MV-4-11 (cell line): ENCODE data around the gene LRRC47.

Source experiments
- DNase-seq: peaks from one replicate; lab custom pipeline; 2025; lab: John Stamatoyannopoulos, UW

LRRC47 gene

DNA sequence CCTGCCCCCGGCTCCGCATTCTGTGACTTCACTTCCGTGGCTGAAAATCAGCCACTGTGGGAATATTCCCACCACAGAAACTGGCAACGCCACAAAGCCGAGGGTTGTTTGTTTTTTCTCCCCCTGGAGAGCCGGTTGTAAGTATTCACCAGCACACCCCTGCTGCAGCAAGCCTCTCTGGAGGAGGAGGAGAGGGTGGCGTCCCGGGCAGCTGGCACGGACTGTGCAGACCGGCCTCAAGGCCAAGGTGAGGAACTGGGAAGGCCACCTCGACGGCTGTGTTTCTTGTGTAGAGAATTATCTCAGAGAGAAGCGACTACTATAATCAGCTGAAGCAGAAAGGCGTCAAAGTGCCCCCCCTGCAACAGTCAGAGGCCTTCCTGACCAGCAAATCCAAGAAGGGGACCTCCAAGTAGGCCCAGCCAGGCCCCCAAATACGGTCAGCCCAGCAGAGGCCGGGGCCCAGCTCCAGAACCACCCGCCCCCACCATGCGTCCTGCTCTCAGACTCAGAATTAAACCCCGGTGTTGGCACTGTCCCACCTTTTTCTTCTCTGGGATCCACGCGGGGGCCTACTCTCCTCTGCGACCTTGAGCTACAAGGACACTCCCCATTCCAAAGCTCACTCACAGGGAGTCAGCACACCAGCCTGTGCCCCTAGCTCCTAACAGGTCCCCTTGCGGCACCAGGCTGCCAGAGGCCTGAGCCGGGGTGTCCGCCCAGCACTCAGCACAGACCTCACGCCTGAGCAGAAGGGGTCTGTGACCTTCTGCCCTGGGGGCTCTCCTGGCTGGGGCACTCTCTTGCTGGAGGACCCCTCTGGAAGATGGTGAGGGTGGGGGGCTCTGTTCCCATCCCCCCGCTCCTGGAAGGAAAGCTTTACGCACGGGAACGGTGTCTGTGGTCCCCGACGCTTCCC is 24.9 kb downstream of the LRRC47 start:
- no peak for DNase-seq

DNA sequence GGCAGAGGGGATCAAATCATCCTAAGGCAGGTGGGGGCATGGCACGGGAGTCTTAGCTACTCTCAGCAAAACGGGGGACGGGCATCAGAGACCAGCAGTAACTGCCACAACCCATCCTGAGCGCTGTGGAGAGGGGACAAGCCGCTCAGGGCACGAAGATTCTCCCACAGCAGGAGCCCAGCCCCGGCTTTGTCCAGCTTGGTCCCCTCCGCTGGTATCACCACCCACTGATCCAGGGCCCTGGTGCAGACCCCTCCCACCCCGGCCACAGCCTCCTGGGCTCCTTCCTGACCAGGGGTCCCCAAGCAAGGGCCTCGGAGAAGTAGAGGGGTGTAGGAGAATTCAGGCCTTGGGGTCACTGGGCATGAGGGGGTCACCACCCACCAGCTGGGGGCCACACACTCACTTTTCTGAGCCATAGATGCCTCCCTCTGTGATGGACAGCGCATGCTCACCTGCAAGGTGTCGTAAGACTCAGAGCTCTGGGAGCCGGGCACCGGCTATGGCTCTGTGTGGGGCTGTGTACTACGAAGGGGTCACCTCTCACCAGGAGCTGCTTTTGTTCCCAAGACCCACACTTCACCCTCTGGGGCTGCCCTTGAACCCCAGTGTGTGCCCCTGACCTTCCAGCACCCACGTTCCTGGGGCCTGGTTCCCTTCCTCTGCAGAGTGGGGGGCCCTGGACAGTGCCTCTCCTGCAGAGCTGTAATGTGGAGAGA is 26.1 kb downstream of the LRRC47 start:
- no peak for DNase-seq

DNA sequence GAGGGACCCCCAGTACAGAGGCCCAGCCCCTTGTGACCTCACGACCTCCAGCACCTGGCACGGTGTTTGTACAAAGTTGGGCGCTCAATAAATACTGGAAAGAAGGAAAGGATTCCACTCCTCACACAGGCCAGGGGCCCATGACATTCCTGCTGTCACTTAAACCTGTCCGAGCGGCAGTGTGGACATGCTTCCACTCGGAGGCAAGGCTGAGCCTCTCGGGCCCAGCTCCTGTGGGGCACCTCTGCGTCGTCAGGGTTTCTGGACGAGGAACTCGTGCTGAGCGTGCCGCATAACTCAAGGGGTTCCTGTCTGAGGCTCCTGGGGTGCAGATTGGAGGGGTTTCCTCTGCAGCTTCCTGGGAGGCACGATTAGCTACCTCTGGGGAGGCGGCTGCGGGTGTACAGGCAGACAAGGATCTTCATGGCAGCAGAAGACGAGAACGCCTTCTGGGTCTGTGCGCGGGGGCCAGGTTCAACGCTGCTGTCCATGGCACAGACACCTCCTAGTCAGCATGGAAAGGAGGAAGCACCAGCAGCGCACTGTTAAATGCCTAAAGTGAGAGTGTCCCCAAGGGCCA is 27.4 kb downstream of the LRRC47 start:
- DNase-seq = no peak

DNA sequence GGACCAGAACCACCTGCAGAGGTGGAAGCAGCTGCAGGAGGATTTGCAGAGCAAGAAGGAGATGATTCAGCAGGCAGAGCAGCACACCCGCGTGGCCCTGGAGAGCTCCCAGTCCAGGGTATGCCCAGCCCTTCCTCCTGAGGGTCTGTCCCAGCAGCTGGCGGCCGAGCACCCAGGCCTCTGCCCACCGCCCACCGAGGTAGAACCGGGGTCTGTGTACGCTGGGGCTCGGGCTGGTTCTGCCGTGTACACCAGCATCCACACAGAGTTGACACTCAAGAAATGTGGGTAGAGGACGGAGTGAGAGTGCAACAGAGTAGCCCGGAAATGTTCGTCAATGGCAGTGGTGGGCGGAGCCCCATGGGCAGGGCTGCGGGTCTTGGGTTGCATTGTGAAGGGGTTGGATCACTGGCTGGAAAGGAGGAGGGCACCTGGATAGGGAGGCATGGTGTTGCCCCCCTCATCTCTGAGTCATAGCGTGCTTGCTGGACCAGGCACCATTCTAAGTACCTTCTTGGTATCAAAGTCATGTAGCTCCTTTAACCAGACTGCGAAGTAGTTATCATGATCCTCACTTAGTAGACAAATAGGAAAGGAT is 28.9 kb downstream of the LRRC47 start:
- no peak for DNase-seq

DNA sequence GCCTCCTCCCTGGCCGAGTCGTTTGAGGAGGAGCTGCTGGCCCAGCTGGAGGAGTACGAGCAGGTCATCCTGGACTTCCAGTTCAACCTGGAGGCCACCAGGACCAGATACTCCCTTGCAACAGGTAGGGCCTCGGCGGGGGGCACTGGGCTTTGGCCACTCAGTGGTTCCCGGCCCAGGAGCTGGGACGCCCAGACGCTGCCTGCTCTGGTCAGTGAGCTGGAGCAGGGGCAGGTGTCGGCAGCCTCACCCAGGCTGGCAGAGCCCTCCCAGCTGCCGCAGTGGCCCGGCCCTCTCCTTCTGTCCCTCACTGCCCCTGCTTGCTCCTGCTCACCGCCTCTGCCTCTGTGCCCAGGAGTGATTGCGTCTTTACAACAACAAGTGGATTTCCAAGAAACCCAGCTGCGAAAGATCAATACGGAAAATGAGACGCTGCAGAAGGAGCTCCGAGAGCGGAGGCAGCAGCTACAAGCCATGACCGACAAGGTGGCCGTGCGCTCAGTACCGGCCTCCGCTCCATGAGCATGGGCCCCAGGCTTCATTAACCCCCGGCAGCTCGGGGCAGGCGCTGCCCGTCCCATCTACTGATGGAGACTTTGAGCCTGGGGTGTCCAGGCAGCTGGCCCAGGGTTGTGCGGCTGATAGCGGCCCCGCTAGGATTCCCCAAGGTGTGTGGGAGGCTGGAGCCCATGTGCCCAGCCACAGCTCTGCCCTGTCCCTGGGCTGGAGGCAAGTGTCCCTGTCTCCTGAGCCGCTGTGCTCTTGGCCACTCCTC is 32.8 kb downstream of the LRRC47 start:
- DNase-seq = no peak

DNA sequence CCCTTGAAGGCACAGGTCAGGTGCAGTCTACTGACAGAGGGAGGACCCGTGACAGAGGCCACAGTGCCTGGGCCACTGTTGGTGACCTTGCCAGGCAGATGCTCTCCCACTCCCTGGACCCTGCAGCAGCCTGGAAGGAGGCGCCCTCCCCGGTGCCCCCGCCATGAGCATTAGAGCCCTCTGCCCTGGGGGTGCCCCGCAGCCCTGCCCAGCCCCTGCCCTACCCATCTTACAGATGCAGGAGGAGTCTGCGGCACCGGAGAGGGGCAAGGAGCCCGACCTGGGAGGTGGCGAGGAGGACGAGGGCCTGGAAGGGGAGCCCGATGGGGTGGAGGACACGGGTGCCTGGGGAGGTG is 33.4 kb downstream of the LRRC47 start:
- DNase-seq = no peak

DNA sequence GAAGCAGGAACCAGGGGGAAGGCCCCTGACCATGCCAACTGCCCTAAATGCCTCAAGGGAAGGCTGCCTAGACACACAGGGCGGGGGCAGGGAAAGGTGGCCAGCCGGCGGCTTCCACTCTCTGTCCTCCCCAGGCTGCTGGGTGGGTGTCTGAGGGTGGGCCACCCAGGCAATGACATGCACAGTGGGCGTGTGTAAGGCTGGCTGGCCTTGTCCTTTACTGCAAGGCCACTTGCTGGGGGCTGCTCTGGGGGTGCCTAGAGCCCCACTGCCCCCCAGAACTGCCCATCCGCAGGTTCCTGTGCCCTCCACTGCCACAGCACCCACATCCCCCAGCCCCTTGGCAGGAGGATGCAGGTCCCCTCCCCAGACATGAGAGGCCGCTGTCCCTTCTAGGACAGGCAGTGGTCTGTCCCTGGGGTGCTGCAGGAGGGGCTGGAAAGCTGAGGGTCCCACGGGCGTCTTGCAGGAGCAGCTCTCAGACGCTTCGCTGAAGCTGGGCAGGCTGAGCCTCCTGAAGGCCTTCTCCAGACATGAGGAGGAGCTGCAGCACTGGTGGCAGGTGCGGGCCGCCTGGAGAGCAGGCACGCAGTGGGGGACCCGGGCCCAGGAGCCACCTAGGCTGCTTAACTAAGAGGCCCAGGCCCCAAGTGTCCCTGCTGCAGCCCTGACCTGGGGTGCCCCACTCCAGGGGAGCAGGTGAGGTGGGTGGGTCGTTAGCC is 34.0 kb downstream of the LRRC47 start:
- DNase-seq = no peak

DNA sequence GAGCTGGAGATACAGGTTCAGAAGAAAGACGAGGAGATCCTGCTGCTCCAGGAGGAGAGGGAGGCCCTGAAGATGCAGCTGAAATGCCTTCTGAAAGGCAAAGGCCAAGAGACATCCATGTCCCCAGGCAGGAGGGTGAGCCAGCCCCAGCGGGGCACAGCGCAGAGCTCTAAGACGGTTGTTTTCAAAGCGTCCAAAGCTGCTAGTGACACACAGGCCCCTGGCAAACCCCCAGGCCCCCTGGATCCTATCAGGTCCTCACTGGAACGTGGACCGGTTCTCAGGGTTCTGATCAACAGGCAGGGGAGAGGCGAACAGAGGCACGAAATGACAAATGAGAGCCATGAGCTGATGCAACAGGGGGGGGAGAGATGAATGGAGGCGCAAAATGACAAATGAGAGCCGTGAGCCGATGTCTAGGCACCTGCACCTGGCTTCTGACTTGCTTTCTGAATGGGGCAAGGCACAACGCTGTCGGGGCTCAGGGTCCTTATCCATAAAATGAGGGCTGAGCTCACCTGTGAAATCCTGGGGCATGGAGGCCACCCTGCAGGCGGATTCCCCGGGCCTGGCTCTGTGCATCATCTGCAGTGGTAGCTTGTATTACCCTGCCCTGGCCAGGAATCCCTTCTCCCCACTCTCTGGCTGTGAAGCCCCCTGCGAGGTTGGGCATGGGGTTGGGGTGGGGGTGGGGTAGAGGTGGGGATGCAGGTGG is 34.8 kb downstream of the LRRC47 start:
- no peak for DNase-seq

DNA sequence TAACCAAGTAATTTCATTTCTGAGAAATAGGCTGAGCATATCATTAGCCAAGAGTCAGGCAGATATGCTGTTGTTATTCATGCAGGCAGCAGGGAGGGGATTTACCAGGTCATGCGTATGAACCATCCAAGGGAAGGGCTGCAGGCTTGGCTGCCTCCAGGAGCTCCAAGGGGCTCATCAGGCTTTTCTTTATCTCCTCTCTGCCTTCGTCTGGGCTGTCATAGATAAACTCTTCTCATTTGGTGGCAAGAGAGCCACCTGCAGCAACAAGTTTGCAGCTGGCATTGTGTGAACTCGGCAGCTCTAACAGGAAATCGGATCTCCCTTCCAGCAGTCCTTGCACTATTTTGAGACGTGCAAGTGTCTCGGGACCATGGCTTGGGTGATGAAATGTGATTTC is 36.5 kb downstream of the LRRC47 start:
- no peak for DNase-seq

DNA sequence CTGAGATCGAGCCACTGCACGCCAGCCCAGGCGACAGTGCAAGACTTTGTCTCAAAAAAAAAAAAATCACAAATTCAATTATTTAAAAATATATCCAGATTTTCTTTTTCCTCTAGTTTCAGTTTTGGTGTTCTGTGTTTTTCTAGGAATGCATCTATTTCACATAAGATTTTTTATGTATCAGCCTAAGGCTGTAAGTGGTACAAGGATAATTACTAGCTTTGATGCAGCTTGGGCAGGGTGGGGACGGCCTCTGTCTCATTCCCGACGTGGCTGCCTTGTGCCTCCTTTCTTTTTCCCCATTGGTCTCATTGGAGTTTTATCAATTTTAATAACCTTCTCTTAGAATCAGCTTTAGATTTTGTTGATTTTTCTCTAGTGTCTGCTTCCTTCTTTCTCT is 37.1 kb downstream of the LRRC47 start:
- no peak for DNase-seq

DNA sequence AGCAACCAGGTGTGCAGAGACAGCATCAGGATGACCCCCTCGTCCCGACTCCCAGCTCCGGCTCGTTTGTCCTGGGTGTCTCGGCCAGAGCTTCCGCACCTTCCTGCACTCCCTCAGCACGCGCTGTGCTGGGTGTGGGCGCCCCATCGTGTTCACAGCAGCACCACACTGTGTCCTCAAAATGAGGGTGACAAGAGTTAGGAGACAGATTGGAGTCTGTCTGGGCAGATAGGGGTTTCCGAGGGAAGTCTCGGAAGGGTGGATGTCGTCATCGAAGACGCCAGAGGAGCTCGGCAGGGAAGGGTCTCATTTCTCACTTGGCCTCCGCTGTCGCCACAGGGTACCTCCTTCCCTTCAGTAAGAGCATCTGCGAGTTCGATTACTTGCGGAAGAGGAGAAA is 39.9 kb downstream of the LRRC47 start:
- no peak for DNase-seq

DNA sequence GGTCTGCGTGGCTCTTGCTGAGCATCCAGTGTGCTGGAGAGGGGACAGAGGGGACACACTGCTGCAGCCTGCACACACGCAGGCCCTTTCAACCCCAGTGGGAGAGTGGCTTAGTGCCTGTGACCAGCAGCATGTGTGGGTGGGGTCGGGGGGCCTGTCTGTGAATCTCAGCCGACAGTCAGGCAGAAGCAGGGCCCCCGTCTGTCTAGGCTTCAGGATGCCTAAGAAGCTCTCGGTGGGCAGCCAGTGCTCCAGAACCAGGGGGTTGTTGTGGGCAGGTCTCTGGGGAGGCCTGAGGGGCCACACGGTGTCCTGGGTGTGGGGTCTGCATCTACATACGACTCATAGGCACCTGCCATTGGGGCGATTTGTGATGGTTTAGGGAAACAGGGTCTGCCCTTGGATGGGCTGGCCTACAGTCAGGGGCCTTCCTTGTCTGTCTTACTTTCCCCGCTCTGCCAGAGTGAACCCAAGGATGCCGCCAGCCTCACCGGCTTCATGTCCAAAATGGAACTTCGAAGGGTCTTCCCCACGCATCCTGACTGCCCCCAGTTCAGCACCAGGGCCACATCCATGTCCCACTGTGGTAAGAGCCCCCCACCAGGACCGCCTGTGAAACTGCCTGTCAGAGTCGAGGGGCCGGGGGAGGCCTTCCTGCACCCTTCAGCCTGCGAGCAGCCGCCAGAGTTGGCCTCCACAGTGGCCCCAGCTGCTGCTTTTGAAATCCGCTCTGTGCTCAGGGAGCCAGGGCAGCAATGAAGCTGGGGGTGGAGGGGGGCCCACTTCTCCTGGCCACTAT is 42.4 kb downstream of the LRRC47 start:
- no peak for DNase-seq

DNA sequence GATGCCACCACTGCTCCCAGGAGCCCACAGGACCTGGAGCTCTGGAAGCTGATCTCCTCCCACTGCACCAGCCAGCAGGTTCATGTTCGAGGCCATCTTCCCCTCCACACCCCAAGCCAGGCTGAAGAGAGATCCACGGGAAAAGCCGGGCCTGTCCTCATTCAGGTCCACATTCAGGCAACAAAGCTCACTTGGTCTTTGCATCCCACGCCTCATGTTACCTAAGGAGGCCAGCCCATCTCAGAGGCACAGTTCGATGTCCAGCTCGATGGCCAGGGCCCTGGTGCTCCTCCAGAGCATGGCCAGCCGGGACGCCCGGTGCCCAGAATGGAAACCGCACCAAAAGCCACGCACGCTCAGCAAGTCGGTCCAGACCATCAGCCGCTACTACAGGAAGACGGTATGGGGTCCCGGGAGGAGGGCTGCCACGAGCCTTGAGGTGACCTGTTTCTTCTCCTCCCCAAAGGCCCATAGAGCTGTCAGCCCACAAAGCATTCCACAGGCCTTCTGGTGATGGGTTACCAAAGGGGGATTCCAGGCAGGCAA is 43.8 kb downstream of the LRRC47 start, which contains the start of gene CCDC27:
TSS of gene CCDC27 (plus strand) at position 51 of the 546 bp plus-strand sequence. CDS start at position 83, 32 bp downstream.
- DNase-seq = no peak

DNA sequence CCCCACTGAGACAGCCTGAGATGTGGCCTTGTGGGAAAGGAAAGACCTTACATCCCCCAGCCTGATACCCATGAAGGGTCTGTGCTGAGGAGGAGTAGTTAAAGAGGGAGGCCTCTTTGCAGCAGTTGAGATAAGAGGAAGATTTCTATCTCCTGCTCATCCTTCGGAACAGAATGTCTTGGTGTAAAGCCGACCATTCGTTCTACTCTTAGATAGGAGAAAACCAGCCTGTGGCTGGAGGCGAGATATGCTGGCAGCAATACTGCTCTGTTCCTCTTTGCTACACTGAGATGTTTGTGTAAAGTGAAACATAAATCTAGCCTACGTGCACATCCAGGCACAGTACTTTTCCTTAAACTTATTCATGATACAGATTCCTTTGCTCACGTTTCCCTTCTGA is 45.6 kb downstream of the LRRC47 start:
- no peak for DNase-seq

DNA sequence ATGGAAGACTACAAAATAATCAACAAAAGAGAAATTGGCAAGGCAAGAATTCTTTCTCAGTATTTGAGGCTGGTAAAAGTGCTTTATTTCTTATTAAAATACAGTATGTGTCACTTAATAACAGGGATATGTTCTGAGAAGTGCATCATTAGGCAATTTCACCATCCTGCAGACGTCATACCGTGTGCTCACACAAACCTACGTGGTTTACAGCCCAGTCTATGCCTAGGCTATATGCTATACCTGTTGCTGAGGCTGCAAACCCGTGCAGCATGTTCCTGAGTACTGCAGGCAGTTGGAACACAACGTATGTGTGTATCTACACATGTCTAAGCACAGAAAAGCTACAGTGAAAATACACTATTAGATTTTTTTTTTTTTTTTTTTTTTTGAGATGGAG is 46.8 kb downstream of the LRRC47 start:
- no peak for DNase-seq

DNA sequence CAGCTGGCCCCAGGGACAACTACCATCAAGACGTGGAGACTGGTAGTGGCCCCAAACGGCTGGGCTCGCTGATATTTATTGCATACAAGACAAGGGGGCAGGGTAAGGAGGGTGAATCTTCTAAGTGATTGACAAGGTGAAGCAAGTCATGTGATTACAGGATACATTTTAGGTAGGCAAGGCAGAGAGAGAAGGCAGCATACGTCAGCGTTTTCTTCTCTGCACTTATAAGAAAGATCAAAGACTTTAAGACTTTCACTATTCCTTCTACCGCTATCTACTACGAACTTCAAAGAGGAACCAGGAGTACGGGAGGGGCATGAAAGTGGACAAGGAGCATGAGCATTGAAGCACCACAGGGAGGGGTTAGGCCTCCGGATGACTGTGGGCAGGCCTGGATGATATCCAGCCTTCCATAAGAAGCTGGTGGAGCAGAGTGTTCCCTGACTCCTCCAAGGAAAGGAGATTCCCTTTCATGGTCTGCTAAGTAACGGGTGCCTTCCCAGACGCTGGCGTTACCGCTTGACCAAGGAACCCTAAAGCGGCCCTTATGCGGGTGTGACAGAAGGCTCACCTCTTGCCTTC is 47.9 kb downstream of the LRRC47 start:
- DNase-seq = peak; percentile 21

DNA sequence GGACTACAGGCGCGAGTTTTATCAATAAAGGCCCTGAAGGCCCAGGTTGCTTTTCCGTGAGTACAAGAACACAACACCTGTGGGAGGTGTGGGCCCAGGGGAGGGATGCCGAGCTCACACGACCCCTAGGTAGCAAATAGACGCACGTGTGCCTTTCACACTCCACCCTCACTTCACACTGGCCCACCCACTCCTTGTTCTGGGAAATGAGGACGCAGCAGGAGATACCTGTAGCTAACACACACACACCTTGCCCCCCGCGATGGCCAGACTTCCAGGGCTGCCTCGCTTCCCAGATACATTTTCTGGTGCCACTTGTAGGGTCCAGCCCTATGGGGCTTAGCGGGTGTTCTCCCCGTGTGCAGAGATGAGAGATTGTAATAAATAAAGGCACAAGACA is 48.4 kb downstream of the LRRC47 start:
- no peak for DNase-seq

DNA sequence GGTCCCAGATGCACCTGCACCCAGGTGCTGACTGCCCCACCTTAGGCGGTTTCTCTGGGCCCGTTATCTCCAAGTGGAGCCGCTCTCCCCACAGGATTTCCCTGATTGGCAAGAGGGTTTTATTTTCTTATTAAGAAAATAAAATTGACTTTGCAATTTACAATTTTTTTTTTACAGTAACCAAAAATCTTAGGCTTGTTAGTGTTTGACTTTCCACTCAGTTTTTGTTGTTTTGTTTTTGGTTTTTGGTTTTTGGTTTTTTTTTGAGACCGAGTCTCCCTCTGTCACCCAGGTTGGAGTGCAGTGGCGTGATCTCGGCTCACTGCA is 48.8 kb downstream of the LRRC47 start:
- no peak for DNase-seq
